HG03066 (cell line): ENCODE results near the gene INTU.
"Not testable (repeated sequence)": the region's sequence is repeated elsewhere in the genome, so short reads cannot be mapped to it uniquely, and the experiment has no call there.

ENCODE experiments used
- ATAC-seq: cut with Tn5 transposase; IDR thresholded peaks from one replicate; pipeline ENCODE4 v1.9.1; 2021; ENCODE audit warnings: low read depth; ENCODE audit not compliant: unreplicated experiment

INTU gene

DNA sequence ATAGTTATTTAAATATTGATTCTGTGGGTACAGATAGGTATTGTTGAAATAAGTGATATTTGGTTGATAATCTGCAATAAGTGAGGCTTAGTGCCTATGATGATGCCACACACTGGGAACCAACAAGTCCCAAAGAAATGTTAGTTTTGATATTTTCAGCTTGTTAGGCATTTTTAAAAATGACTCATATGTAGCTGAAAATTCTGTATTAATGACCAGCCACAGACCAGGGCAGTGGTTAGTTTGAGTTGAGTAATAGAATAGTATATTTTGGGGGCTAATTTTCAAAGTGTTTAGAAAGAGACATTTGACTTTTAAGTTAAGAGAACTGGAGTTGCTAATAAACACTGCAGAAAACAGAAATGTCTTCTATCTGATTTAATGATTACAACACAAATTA lies 9.4 kb downstream of the INTU start:
- ATAC-seq: no peak

GRCh38 chr4:127643791-127644190 lies 11.0 kb downstream of the INTU start:
- no peak for ATAC-seq

- ATAC-seq: no peak
Measured at GRCh38 chr4:127648061-127648460, 15.3 kb downstream of the INTU start.

DNA sequence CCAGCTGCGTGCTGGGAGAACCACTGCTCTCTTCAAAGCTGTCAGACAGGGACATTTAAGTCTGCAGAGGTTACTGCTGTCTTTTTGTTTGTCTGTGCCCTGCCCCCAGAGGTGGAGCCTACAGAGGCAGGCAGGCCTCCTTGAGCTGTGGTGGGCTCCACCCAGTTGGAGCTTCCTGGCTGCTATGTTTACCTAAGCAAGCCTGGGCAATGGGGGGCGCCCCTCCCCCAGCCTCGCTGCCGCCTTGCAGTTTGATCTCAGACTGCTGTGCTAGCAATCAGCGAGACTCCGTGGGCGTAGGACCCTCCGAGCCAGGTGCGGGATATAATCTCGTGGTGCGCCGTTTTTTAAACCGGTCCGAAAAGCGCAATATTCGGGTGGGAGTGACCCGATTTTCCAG lies 22.8 kb downstream of the INTU start:
- not testable (repeated sequence) for ATAC-seq

DNA sequence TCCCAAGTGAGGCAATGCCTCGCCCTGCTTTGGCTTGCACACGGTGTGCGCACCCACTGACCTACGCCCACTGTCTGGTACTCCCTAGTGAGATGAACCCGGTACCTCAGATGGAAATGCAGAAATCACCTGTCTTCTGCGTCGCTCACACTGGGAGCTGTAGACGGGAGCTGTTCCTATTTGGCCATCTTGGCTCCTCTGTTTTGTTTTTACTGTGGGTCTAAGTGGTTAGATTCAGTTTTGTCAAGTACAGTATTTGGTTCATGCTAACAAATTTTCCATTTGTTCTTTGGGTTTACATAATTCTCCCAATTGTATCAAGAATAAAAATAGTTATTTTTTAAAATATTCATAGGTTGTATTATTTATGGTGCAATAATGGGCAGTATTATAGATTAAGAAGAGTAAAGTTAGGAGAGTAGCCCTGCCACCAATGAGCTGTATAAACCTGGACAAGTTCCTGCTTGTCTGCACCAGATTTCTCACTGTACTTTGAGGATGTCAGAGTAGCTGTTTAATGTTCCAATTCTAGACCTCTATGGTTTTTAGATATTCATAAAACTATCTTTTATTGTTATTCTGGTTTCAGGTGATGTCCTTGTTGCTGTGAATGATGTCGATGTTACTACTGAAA lies 23.4 kb downstream of the INTU start:
- ATAC-seq: no peak

- no peak for ATAC-seq
Measured at GRCh38 chr4:127660284-127660885, 27.6 kb downstream of the INTU start.

DNA sequence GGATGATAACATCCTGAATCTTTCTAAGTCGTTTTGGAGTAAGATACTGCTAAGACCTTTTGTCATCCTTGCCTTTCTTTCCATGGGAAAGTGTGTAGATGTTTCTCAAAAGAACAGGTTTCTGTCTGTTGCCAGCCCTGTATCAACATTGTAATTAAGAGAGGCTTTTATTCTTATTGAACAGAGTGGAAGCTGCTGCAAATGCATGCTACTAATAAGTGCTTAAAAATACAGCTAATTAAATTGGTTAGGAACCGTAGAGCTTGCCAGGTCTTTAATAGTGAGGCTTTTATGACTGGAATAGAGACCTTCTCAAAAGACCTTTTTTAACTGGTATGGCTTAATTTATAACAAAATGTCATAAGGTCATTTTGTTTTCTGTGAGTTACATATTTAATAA lies 34.4 kb downstream of the INTU start:
- no peak for ATAC-seq

- ATAC-seq: no peak
Measured at GRCh38 chr4:127667772-127668171, 35.0 kb downstream of the INTU start.

DNA sequence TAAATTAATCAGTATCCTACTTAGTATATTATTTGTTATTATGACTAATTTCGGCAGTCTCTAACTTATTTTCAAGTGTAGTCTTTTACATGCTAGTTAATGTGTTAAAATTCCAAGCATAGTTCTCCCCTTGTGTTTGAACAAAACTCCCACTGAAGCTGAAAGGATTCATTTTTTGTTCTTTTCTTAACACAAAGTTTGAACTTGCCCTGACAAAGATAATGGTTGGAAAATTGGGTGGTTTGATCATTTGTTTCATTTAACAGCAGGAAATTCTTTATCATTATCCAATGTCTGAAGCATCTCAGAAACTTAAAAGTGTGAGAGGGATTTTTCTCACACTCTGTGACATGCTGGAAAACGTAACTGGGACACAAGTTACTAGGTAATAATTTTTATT lies 36.0 kb downstream of the INTU start:
- no peak for ATAC-seq

DNA sequence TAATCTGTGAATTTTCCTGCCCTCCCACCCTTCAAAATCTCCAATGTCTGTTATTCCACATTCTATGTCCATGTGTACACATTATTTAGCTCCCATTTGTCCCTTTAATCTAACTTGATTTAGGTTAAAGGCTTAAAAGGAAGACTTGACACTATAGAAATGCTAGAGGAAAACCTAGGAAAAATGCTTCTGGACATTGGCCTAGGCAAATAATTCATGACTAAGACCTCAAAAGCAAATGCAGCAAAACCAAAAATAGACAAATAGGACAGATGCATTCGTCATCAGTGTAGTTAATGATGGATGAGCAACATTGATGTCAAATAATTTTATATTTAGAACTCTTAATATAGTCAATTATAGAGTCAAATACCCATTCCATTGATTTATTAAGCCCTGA lies 36.9 kb downstream of the INTU start:
- no peak for ATAC-seq

DNA sequence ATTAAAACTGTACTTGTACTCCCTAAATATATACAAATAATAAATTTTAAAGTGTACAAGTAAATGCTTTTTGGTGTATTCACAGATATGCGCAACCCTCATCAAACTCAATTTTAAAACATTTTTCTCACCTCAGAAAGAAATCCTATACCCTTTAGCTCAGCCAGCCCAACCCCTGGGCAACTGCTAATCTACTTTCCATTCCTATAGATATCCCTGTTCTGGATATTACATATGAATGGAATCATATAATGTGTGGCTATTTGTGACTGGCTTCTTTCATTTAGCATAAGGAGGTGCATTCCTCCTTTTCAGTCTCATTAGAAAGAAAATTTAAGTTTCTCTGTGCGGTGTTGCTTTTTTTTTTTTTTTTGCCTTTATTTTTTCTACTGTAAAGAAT lies 39.4 kb downstream of the INTU start:
- ATAC-seq: no peak

- no peak for ATAC-seq
Measured at GRCh38 chr4:127685292-127685691, 52.5 kb downstream of the INTU start.

DNA sequence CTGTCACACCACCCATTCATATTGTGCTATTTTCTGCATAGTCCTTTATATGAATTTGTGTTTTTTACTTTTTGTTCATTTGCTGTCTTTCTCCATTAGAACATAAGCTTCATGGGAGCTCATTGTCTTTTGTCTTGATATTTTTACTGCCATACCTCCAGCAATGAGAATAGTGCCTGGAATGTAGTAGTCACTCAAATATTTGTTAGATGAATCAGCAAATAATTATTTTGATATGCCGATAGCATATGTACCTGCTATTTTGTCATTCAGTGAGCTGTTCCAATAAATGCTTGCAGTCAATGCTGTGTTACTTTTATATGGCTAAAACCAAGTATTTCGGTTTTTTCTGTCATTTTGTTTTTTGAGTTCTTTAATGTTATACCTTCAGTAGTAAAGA lies 53.9 kb downstream of the INTU start:
- ATAC-seq: no peak

DNA sequence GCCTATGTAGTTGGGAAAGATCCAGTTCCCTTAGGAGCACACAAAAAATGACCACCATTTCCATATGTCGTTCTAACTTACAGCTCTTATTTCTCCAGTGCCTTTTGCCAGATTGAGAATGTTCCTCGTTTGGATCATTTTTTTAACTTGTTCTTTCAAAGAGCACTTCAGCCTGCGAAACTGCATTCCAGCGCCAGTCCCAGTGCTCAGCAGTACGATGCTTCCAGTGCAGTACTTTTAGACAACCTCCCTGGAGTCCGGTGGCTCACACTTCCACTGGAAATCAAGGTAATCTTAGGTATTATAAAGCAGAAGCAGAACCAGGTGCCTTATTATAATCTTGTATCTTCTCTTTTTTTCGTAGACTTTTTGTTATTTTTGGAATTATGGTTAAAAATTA lies 54.8 kb downstream of the INTU start:
- no peak for ATAC-seq

DNA sequence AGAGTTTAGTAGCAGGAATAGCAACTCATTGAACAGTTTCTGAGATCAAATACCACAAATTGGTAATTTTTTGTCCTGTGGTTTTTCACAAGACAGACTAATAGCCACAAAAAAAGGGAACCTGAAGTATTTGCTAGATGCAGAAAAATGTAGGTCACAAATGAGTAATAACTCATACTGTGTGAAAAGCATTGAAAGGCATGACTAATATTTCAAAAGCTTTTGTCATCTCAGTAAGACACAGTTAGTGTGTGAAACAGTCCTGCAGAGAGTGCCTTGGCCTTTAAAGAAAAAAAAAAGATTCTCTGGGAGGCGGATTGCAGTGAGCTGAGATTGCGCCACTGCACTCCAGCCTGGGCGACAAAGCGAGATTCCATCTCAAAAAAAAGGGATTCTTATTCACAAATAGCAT lies 66.0 kb downstream of the INTU start:
- peak; percentile 99 for ATAC-seq

GRCh38 chr4:127708985-127709384 lies 76.2 kb downstream of the INTU start:
- no peak for ATAC-seq

DNA sequence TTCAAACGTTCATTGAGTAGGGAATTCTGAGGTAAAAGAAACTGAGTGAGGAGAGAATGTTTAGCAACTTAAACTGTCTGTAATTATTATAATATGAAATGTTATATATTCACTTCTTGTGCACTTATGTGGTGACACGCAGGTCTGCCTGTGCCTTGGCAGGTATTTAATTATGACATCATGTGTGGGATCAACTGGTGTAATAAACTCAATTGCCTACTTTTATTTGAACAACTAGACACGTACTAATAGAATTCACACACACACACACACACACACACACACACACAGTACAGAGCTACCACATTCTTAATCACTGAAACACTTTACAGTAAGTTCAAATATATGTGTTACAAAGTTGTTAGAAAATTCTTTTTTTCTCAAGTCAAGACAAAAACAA lies 76.7 kb downstream of the INTU start:
- no peak for ATAC-seq

DNA sequence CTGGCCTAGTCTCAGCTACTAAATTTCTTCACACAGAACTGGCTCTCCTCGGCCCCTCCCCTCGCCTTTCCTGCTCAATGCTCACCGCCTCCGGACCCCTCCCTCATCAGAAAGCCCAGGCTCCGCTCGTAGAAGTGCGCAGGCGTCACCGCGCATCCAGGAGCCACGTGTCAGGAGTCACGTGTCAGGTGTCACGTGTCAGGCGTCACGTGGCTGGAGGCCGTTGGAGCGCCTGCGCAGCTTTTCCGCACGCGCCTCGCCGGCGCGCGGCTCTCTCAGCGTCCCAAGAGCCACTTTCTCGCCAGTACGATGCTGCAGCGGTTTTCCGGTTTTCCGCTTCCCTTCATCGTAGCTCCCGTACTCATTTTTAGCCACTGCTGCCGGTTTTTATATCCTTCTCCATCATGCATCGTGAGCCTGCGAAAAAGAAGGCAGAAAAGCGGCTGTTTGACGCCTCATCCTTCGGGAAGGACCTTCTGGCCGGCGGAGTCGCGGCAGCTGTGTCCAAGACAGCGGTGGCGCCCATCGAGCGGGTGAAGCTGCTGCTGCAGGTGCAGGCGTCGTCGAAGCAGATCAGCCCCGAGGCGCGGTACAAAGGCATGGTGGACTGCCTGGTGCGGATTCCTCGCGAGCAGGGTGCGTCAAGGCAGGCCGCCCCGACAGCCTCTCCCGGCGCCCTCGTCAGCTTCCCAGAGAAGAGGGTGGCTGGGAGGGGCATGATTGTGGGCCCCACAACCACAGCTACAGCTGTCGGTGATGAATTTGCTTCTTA lies 97.6 kb downstream of the INTU start, which contains the start of gene SLC25A31:
TSS of gene SLC25A31 (plus strand) at position 259 of the 772 bp plus-strand sequence. CDS start at position 405, 146 bp downstream.
- ATAC-seq: no peak

DNA sequence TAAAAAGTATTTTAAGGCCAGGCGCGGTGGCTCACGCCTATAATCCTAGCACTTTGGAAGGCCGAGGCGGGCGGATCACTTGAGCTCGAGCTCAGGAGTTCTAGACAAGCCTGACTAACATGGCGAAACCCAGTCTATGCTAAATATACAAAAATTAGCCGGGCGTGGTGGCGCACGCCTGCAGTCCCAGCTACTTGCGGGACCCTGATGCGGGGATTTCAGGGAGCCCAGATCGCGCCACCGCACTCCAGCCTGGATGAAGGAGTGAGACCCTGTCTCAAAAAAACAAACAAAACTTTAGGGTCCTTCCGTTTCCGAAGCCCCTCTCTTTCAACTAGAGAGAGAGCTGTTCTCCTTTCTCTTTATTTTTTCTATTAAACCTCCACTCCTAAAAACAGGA lies 98.6 kb downstream of the INTU start:
- no peak for ATAC-seq

- ATAC-seq: peak; percentile 81
Measured at GRCh38 chr4:127732623-127733328, 100.0 kb downstream of the INTU start.

- no peak for ATAC-seq
Measured at GRCh38 chr4:127734976-127735375, 102.2 kb downstream of the INTU start.
